Neutrophil (primary cell): ENCODE measurements around the gene PLEKHA6.
"Not testable (repeated sequence)": the region's sequence is repeated elsewhere in the genome, so short reads cannot be mapped to it uniquely, and the experiment has no call there.

ENCODE experiments used
- H3K27ac ChIP-seq: fragments of 200-600 bp; sonication (generic); 2 replicates; pipeline ENCODE4 v1.5.1; 2016; ENCODE audit warnings: mild to moderate bottlenecking, moderate library complexity
- H3K27me3 ChIP-seq: fragments of 200-600 bp; sonication (generic); 2 replicates; pipeline ENCODE4 v1.6.0; 2016; ENCODE audit warnings: mild to moderate bottlenecking
- H3K36me3 ChIP-seq: fragments of 200-600 bp; sonication (generic); 2 replicates; pipeline ENCODE4 v1.5.1; 2017
- H3K4me1 ChIP-seq, 2 experiments: fragments of 200-600 bp in 1 of 2; sonication (generic) in 1 of 2; 1 replicate in 1 of 2; 2 replicates in 1 of 2; pipeline versions ENCODE4 v1.5.1 to v1.6.1; 2013 to 2016; ENCODE audit warnings: low read depth in 1 of 2, low read length in 1 of 2, mild to moderate bottlenecking in 1 of 2, moderate library complexity in 1 of 2; ENCODE audit not compliant: control insufficient read depth in 1 of 2, insufficient read depth in 1 of 2
- H3K4me3 ChIP-seq, 2 experiments: fragments of 200-600 bp in 1 of 2; sonication (generic) in 1 of 2; 1 replicate in 1 of 2; 2 replicates in 1 of 2; pipeline ENCODE4 v1.5.1; 2013 to 2016; ENCODE audit warnings: low read depth in 1 of 2, low read length in 1 of 2, mild to moderate bottlenecking in 1 of 2, moderate library complexity in 1 of 2
- H3K9me3 ChIP-seq: fragments of 200-600 bp; sonication (generic); 2 replicates; pipeline ENCODE4 v1.5.1; 2016
- TF ChIP-seq, protein P1 (sequence below): fragments of 200-600 bp; sonication (generic); IDR thresholded peaks from 2 replicates; pipeline ENCODE4 v1.5.1; 2016; ENCODE audit warnings: antibody characterized with exemption

The PLEKHA6 gene

GRCh38 chr1:204241914-204242313 is 117.8 kb downstream of the PLEKHA6 start:
- TF ChIP-seq, protein P1, sequence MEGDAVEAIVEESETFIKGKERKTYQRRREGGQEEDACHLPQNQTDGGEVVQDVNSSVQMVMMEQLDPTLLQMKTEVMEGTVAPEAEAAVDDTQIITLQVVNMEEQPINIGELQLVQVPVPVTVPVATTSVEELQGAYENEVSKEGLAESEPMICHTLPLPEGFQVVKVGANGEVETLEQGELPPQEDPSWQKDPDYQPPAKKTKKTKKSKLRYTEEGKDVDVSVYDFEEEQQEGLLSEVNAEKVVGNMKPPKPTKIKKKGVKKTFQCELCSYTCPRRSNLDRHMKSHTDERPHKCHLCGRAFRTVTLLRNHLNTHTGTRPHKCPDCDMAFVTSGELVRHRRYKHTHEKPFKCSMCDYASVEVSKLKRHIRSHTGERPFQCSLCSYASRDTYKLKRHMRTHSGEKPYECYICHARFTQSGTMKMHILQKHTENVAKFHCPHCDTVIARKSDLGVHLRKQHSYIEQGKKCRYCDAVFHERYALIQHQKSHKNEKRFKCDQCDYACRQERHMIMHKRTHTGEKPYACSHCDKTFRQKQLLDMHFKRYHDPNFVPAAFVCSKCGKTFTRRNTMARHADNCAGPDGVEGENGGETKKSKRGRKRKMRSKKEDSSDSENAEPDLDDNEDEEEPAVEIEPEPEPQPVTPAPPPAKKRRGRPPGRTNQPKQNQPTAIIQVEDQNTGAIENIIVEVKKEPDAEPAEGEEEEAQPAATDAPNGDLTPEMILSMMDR, result no peak
- no peaks in the 10 kb centered on the region for H3K36me3 ChIP-seq
- no peak overlapping the region for H3K27ac ChIP-seq
- H3K4me1 ChIP-seq, result no peaks in the 10 kb centered on the region
- H3K9me3 ChIP-seq, result no peaks in the 10 kb centered on the region
- no peak overlapping the region for H3K4me3 ChIP-seq
- H3K27me3 ChIP-seq, result no peaks in the 10 kb centered on the region

- TF ChIP-seq, protein P1, result no peak
- Histone ChIP-seq H3K4me3 (no peak overlapping the region), H3K9me3 (no peaks in the 10 kb centered on the region), H3K27me3 (no peaks in the 10 kb centered on the region), H3K36me3 (no peaks in the 10 kb centered on the region), H3K27ac (no peak overlapping the region), H3K4me1 (no peaks in the 10 kb centered on the region)
These were observed 118.7 kb downstream of the PLEKHA6 start for GRCh38 chr1:204241050-204241449.

- H3K4me3 ChIP-seq, result no peak overlapping the region
- no peaks in the 10 kb centered on the region for H3K36me3 ChIP-seq
- no peaks in the 10 kb centered on the region for H3K9me3 ChIP-seq
- TF ChIP-seq, protein P1, result no peak
- H3K4me1 ChIP-seq, result no peaks in the 10 kb centered on the region
- H3K27ac ChIP-seq, result no peak overlapping the region
- no peaks in the 10 kb centered on the region for H3K27me3 ChIP-seq
These were observed 119.5 kb downstream of the PLEKHA6 start for GRCh38 chr1:204240233-204240632.

- H3K27ac ChIP-seq, H3K4me3 ChIP-seq, H3K9me3 ChIP-seq, H3K27me3 ChIP-seq, H3K4me1 ChIP-seq, H3K36me3 ChIP-seq: not testable (repeated sequence)
These were observed 120.3 kb downstream of the PLEKHA6 start for GRCh38 chr1:204239401-204239800.

- not testable (repeated sequence) for H3K4me1 ChIP-seq, H3K4me3 ChIP-seq, H3K27ac ChIP-seq, H3K9me3 ChIP-seq, H3K36me3 ChIP-seq, H3K27me3 ChIP-seq
These were observed 121.2 kb downstream of the PLEKHA6 start for GRCh38 chr1:204238520-204238919.

GRCh38 chr1:204237515-204237914 is 122.2 kb downstream of the PLEKHA6 start:
- H3K36me3 ChIP-seq, H3K4me3 ChIP-seq, H3K4me1 ChIP-seq, H3K27ac ChIP-seq, H3K27me3 ChIP-seq, H3K9me3 ChIP-seq: not testable (repeated sequence)

GRCh38 chr1:204232526-204232925 is 127.2 kb downstream of the PLEKHA6 start:
- Histone ChIP-seq H3K4me3 (no peak overlapping the region), H3K4me1 (no peaks in the 10 kb centered on the region), H3K27me3 (no peaks in the 10 kb centered on the region), H3K27ac (no peak overlapping the region), H3K9me3 (no peaks in the 10 kb centered on the region), H3K36me3 (no peaks in the 10 kb centered on the region)
- TF ChIP-seq, protein P1, result no peak
